CD4-positive, alpha-beta T cell treated with Interleukin-6 for 4 hours (primary cell): ENCODE data around the gene MAGED1.

Source experiments
- DNase-seq: peaks from one replicate; pipeline ENCODE4 v3.0.0-alpha.2; 2020; ENCODE audit warnings: mixed read lengths

MAGED1 gene

DNA sequence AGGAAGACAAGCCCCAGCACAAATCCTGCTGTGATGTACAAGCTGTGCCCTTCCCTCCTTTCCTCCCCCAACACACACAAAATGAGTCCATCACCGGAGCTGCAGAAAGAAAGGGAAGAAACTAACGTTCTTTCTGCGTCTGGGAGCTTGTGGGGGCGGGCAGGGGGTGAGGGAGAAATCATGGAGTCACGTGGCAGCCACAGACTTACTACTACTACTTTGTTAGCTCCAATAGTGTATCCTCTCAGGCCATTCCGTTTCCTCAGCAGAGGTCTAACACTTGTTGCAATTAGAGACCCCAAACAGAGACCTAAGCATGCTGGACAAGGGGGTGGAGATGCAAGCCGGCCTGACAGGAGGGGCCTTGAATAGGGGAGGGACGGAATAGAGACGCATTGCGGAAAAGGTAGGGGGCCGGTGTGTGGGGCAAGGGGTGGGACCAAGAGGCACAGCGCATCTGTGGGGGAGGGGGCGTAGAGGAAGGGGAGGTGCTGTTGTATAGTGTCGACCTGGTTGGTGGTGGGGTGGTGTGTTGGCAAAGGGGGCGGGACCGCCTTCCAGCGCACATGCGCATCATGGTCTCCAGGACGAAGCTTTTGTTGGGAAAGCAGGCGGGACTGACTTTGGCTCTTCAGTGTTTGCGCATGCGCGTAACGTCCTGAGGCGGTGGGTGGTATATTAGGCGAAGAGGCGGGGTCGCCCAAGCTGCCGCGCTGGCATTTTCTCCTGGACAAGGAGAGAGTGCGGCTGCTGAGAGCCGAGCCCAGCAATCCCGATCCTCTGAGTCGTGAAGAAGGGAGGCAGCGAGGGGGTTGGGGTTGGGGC lies at the start of gene MAGED1:
Gene MAGED1 (plus strand): TSS at position 703 of the 825 bp plus-strand sequence. CDS start 682 bp downstream, outside the sequence.
- DNase-seq, result peak; percentile 90

DNA sequence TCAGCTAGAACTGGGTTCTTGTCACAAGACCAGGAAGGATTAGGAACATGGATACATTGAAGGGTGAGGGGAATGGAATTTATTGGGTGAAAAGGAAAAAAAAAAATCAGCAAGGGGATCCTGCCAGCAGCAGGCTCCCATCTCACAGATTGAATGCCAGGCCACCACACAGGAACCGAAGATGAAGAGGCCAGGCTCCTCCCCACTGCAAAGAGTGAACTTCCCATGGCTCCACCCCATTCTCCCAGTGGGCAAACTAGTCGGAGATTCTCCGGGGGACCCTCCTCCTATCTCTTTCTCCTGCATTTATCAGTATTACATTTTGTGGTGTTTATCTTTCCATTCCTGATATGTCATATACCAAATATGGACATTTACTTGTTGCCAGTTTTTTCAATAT lies 46.0 kb upstream of the MAGED1 start:
- DNase-seq, result no peak

- no peak for DNase-seq
Measured at GRCh38 chrX:51851507-51852085, 41.8 kb upstream of the MAGED1 start.

DNA sequence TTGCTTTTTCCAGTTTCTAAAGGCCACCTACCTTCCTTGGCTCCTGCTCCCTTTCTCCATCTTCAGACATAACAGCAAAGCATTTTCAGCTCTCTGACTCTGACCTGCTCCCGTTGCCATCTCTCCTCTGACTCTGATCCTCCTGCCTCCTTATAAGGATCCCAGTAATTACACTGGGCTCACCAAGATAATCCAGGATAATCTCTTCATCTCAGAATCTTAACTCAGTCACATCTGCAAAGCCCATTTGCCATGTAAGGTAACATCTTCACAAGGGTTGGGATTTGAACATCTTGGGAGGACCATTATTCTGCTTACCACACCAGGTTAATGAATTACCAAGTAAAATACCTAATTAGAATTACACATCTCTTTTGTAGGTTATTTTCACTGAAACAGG lies 41.3 kb upstream of the MAGED1 start:
- DNase-seq, result no peak

DNA sequence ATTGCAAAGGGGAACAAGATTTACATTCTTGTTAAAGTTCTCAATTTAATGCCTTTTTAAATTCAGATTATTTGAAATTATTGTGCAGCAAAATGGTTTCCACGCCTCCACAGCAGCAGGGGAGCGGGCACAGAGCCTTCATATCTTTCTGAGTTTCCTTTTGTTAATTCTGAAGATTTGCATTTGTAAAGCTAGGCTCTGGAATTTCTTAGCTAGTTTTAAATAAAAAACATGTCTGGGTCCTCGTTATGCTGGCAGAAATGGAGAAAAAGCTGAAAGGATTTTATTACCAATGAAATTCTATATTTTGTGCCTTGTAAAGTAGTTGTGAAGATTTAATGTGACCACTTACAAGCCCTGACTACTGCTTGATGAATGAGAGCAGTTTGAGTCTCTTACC lies 40.8 kb upstream of the MAGED1 start:
- DNase-seq, result no peak

- no peak for DNase-seq
Measured at GRCh38 chrX:51853251-51853650, 40.2 kb upstream of the MAGED1 start.

- DNase-seq, result no peak
Measured at GRCh38 chrX:51855698-51856097, 37.7 kb upstream of the MAGED1 start.

GRCh38 chrX:51857159-51857733 lies 36.2 kb upstream of the MAGED1 start:
- DNase-seq, result no peak

GRCh38 chrX:51860679-51861078 lies 32.7 kb upstream of the MAGED1 start:
- DNase-seq, result no peak

GRCh38 chrX:51862920-51863319 lies 30.5 kb upstream of the MAGED1 start:
- DNase-seq, result no peak

GRCh38 chrX:51866210-51866609 lies 27.2 kb upstream of the MAGED1 start:
- DNase-seq, result no peak

GRCh38 chrX:51867626-51868025 lies 25.8 kb upstream of the MAGED1 start:
- no peak for DNase-seq

DNA sequence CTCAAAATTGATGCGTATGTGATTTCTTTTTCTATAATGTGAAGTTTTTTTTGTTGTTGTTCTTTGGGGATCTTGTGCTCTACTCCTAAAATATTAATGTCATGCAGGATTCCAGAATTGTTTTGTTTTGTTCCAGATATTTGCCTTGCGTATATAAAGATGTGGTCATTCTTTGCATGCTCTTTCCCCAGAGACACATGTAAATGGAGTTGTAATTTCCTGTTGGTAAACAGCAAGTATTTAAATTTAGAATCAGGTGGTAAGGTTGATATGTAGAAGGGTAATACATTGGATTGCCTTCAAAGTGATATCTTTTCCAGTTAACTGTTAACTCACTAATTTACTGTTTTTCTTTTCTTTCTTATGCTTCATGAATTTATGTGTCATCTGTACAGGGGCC lies 23.1 kb upstream of the MAGED1 start:
- no peak for DNase-seq

DNA sequence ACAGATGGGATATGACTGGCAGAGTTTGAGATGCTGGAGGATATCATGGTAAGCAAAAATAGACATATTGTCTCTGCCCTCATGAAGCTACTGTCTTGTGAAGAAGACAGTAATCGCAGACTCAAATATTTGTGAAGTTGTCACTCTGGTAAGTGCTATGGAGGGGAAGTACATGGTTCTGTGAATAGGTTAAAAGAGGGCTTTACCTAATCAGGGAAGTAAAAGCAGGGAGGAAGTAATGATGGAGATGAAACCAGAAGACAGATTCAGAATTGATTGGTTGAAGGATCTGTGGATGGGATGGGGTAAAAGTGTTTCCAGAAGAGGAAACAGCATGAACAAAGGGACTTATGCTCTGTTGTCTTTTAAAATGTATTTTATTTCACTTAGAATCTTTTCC lies 19.3 kb upstream of the MAGED1 start:
- DNase-seq, result no peak

GRCh38 chrX:51876441-51876840 lies 17.0 kb upstream of the MAGED1 start:
- DNase-seq, result no peak

DNA sequence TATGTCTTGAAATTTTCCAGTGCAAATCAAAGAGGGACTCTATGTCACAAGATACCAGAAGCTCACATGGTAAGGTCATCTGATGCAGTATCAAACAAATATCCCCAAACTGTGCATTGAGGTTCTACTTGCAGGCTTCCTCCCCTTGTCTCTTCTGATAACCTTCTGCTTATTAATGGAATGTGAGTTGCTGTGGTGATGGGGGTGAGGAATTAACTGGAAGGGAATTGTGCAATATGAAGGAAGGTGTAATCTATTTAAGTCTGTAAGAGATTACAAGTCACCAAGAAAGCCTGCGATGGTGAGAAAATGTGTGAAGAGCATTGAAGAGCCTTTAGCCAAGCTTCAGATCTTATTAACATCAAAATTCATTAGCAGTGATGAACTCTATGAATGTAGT lies 15.4 kb upstream of the MAGED1 start:
- DNase-seq, result no peak

- DNase-seq, result no peak
Measured at GRCh38 chrX:51889851-51890250, 3.6 kb upstream of the MAGED1 start.

- no peak for DNase-seq
Measured at GRCh38 chrX:51891245-51891644, 2.2 kb upstream of the MAGED1 start.

GRCh38 chrX:51891821-51892551 lies 1.4 kb upstream of the MAGED1 start:
- DNase-seq, result no peak

DNA sequence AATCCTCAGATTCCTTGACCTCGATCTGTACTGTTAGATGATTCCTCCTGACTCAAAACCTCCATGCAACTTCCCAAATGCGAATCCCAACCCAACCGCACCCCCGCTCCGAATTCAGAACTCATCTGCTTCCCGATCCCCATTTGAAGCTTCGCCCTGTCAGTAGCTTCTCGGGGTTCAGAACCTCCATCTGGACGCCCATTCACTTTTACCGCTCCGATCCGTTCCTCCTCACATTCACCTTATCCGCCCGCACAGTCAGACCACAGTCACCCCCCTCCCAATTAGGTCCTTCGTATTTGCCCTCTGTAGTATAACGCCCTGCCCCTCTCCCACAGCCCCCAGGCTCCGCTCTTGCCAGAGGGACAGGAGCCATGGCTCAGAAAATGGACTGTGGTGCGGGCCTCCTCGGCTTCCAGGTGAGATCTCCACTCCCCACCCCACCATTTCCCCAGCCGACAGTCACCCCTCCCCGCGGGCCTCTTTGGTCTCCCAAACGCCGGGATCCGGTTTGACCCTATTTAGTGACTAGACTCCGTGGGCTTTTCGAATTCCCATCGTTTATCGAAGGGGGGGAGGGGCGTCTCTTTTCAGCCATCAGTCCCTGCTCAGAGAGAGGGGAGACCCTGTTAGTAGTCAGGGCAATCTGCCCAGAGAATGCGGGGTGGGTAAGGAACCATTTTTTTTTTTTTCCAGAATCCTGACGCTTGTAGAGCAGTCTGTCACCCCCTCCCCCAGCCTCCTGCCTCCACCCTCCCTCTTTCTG lies 691 bp downstream of the MAGED1 start:
- DNase-seq, result peak; percentile 23

GRCh38 chrX:51894697-51895336 lies 1.4 kb downstream of the MAGED1 start:
- DNase-seq, result peak; percentile 8

DNA sequence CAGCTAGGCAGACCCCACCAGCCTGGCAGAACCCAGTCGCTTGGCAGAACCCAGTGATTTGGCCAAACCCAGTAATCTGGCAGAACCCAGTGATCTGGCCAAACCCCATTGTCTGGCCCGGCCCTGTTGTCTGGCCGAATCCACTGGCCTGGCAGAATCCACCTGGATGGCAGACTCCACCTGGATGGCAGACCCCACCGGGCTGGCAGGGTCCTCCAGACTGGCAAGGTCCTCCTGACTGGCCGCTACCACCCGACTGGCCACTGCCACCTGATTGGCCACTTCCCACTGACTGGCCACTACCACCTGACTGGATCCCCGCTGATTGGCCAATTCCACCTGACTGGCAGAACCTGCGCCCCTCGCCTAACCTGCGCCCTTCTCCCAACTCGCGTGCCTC lies 3.2 kb downstream of the MAGED1 start:
- no peak for DNase-seq
